H1 (cell line): ENCODE measurements around the gene RSPH6A. TPM values are rescaled to one million over a fixed set of nuclear protein-coding genes. Genes with fewer than 3 reads are reported as not detected.

Experiments
- CBX8 ChIP-seq: fragments of 300-800, 300-1000 bp; sonication (generic); IDR thresholded peaks from 2 replicates; pipeline ENCODE4 v1.7.1; 2016; ENCODE audit warnings: low read depth, low read length, borderline replicate concordance
- E2F6 ChIP-seq: IDR thresholded peaks from 2 replicates; pipeline ENCODE4 v1.6.1; 2012; ENCODE audit warnings: inconsistent platforms
- KDM5A ChIP-seq: fragments of 200-600 bp; IDR thresholded peaks from 2 replicates; pipeline ENCODE4 v1.7.1; 2012; ENCODE audit warnings: mild to moderate bottlenecking, low read length, inconsistent platforms, mixed read lengths
- PHF8 ChIP-seq: fragments of 200-600 bp; sonication (generic); conservative IDR thresholded peaks from 2 replicates; pipeline ENCODE4 v1.7.1; 2012; ENCODE audit warnings: low read depth, mild to moderate bottlenecking, inconsistent platforms, low read length, moderate library complexity
- polyA plus RNA-seq, 7 experiments: library from polyadenylated mRNA; depleted of rRNA in 3 of 7; stranded (reverse) in 5 of 7; unstranded in 2 of 7; fragments of >200 nt in 5 of 7; fragments of 200-250 nt in 2 of 7; gene quantifications; 1 replicate in 5 of 7; 2 replicates in 1 of 7; 4 replicates in 1 of 7; pipeline versions ENCODE4 v1.2.1 to v1.2.3, GENCODE V29; 2011 to 2013; ENCODE audit warnings: missing spikeins in 2 of 7, mixed read lengths in 2 of 7
- total RNA-seq: library from RNA; stranded (reverse); fragmentation: NEBNext Ultra II Directional; extraction: Animal tissue kit (Norgen Biotek cat#: 25700); gene quantifications from 2 replicates; pipeline ENCODE4 v1.2.1, GENCODE V29; 2021

RSPH6A gene
- total and polyA plus RNA-seq, 2 of the 8 experiments (the other 6 are each of a cell fraction or from before 2014, with no cell fraction given) = 0.05 to 0.19 TPM

DNA sequence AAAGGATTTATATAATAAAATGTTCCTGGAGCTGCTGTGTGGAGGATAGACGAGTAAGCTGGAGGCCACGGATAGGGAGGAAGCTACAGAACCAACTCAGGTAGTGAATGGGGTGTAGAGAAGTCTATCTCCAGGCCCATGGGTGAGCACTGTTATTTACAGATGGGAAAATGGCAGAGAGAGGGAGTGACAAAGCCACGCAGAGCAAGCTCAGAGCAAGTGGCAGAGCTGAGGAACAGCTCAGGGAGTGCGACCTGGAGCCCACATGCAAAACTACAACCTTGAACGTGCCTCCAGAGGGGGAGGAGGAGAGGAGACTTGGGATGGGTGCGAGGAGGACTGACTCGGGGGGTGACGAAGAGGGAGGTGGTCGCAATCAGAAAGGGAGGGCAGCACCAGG is 13.4 kb upstream of the RSPH6A start (continued):
- no peak for TF ChIP-seq KDM5A
- no peak for TF ChIP-seq E2F6
- no peak for TF ChIP-seq PHF8
- TF ChIP-seq CBX8 = no peak
